Stimulated activated CD4-positive, alpha-beta T cell treated with anti-CD3 and anti-CD28 coated beads, TNF-alpha, amount 100 ng/mL, for 48 hours (primary cell): ENCODE results near the gene ZBTB7C.

Experiments used
- DNase-seq, 3 donors: peaks; one replicate each; pipeline ENCODE4 v3.0.0-alpha.2; 2020; ENCODE audit warnings: low read depth in 3 of 3

The ZBTB7C gene

DNA sequence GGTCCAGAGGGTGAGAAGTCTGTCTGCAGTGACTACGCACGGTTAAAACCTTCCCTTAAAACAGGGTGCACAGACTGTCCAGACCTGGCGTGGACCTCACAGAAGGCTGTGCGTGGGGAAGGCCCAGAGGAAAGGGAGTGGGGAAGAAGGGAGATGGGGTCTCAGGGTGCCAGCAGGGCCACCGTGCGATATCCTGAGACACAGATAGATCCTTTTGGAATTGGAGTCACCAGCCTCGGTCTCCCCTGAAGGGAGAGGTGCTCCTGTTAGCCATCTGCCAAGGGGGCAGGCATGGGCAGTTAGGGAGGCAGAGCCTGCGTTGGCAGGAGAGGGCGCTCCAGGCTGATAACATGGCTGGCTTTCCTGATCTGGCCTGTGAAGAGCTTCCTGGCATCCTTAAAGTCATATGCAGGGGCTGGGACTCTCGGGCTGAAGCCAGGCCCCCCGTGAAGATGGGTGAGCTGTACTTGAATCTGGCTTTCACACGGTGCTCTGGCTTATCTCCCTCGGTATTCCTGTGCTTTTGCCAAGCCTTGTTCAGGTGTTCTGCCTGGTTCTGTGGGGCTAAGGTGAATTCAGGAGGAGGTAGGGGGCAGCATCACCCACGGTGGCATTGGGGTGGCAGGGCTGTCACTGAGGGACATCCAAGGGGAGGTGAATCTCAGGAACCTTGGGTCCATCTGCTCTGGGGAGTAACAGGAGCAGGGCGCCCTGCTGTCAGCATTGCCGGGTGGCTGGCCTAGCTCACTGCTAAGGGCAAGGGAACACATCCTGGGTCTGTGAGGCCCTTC lies 371.5 kb downstream of the ZBTB7C start:
- DNase-seq = no peak

DNA sequence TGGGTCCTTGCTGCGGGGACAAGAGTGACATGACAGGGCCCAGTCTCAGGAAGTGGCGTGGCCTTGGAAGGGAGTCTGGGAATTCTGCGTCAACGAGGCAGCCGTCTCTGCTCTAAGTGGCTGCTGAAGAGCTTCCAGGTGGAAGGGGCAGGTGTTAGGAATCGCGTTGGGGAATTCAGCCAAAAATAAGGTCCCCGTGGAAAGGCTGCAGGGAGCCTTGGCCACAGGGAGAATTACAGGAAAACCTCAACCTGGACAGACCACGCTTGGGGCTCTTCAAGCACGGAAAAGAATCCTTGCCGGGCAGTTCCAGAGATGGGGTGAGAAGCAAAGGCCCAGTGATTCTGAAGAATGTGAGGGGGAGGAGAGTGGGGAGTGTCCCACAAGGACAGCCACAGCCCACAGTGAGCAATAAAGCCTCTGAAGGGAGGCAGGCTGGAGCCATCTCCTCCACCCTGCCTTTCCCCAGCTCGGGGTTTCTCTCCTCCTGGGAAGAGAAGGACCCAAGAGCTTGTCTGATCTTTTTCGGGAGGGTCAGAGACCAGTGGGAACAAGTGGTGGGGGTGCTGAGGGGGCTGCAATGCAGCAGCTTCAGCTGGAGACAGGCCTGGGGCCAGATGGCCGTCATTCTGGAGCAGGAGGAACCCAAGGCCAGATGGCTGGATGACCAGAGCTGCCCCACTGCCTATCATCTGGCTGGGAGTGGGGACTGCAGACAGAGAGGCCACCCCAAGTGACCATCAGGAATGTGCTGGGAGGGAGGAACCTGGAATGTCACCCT lies 372.4 kb downstream of the ZBTB7C start:
- DNase-seq = no peak

DNA sequence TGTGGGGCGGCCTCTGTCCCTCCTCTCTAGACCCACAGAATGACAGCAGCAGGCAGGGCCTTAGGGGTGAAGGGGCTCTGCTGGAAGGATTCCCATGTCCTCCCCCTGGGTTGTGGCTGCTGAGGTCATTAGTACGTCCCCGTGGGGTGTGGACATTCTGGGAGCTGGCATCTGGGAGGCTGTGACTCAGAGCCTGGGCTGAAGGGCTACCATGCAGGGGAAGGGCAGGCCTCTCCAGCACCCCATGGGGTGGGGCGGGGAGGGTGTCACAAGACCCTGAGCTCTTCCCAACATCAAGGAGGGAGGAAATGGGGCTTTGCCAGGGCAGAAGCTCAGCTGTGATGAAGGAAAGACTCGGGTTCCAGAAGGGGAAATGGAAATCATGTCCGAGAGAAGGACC lies 373.0 kb downstream of the ZBTB7C start:
- DNase-seq = no peak

GRCh38 chr18:48035556-48035860 lies 373.7 kb downstream of the ZBTB7C start:
- no peak for DNase-seq

DNA sequence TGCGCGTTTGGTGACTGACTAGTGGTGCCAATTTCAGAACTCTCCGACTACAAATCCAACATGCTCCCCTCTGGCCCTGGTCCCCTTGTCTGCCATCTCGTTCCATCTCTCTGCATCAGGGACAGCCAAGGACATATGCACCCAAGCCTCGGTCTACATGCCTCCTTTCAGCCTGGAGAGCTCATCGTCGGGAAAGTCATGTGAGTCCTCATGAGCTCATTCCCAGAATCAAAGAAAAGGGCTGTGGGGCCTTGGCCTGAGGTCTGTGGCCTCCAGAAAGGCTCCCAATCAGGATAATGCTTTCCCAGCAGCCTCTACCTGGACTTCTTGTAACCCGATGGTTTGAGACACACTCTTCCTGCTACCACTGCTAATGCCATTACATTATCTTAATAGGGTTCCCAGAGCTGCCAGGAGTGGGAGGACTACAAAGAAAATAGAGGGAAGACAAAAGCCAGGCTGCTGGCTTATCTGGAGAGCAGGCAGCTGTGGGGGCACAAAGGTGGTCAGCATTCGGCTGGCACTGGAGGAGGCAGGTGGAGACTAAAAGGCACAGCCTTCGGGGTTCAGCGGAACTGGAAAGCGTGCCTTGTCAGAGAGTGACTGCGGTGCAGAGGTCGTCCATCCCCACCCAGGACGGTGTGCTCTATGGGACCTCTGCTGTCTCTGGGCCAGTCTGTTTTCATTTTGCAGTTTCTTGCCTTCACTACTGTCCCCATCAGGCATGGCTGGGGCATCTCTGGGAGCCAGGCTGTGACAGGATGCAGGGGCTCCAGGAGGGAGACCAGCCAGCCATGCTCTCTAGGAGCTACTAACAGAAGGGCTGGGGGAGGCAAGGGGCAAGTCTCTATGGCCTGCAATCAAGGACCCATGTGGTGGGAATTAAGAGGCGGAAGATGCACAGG lies 374.3 kb downstream of the ZBTB7C start:
- DNase-seq = no peak

DNA sequence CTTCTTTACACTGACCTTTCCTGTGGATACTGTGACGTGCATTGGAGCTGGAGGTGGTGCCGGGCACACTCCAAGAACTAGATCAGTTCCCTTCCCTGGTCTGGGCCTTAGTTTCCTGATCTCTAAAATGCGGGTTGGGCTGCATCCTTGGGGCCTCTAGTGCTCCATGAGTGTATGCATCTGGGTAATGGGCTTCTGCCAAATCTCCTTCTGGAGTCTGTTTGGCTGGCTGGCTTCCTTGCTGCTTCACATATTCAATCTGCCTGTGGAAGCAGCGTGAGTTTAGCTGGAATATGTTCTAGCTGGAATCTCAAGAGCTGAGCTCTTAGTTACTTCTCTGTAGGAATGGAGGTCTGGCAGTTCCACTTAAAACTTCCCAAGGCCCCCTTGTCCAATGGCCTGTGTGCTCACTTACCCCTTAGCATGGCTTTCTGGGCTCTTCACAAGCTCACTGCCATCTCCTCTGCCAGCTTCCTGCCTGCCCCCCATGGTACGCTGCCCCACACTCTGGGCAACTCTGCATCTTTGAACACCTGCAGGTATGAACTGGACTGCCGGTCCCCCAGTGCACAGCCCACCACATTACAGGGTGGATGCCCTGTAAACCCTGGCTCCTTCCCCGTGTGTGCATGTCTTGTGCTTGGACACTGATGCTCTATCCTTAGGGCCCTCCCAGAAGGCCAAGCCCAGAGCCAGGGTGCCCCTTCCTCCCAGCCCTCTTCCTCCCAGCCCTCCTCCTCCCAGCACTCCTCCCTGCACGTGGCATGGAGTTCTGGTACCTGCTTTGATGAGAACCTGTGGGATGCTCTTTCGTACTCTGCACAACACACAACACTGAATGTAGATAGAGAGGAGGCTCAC lies 375.2 kb downstream of the ZBTB7C start:
- DNase-seq = no peak

DNA sequence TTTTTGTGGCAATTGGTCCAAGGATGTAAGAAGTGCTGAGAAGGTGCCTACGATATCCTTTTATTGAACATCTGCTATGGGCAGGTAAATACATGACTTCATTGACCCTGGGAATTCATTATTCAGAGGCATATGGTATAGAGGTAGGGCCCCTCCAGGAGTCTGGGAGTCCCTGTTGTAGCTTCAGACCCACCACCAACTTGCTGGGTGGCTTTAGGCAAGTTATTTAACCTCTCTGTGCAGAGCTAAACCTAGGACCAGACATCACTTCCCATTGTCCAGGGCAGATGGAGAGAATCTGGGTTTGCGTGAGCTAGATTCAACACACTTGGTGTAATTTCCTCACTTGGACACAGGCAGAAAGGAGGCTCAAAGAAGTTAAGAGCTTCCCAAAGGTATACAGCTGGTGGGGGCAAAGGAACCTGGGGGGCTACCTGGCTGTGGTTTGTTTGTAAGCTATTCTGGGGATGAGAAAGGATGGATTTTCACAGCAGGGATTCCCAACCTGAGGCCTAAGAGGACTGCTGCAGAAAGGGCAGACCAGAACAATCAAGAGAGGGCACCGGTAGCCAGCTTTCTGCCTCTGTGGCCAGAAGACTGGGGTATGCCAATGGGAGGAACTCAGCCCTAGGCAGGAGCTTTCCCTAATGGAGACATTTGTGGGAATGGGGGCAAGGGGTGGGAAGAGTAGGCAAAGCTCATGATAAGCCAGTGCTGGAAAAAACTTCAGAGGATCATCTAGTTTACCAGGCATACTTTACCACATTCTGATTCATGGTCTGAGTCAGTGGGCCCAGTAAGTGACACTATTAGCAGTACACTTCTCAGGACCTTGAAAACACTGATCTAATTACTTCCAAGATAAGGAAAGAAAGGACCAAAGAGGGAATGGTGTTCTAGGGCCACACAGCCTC lies 376.1 kb downstream of the ZBTB7C start:
- no peak for DNase-seq

GRCh38 chr18:48031641-48032040 lies 377.5 kb downstream of the ZBTB7C start:
- DNase-seq = no peak

DNA sequence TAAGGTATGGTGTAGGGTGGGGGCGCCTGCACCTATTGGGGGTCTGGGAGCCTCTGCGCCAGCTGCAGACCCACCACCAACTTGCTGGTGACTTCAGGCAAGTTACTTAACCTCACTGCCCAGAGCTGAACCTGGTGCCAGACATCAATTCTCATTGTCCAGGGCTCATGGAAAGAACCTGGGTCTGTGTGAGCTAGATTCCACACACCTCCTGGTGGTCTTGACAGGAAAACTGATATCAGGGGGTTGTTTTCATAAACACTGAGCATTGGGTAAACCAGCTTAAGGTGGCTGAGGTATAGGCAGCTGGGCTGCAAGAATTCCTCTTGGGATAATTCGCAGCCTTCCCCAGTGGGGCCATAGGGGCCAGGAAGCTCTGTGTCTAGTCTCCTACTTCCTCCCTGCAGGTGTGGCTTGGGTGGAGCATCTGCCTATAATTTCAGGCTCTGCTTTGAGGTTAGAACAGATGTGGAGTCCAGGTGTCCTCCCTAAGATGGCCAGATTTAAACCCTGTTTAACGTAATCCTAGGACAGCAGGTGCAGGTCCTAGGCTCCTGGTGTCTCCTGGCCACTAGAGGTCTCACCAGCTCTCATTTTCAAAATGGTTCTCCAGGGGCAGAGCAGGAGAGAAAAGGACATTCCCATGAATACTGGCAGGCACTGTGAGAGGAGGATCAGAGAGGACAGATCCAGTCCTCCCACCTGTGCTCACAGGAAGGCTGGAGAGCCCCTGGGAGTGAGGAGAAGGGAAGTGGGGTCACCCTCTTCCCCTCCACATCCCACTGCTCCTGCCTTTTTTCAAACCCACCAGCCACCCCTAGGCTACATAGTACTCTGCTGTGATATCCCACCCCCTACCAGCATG lies 378.3 kb downstream of the ZBTB7C start:
- peak in 1 of 3 donors; percentile 16 for DNase-seq

- no peak for DNase-seq
These were observed 379.7 kb downstream of the ZBTB7C start for GRCh38 chr18:48029296-48029986.

- DNase-seq = no peak
These were observed 380.5 kb downstream of the ZBTB7C start for GRCh38 chr18:48028696-48029095.

- no peak for DNase-seq
These were observed 381.1 kb downstream of the ZBTB7C start for GRCh38 chr18:48028081-48028480.

DNA sequence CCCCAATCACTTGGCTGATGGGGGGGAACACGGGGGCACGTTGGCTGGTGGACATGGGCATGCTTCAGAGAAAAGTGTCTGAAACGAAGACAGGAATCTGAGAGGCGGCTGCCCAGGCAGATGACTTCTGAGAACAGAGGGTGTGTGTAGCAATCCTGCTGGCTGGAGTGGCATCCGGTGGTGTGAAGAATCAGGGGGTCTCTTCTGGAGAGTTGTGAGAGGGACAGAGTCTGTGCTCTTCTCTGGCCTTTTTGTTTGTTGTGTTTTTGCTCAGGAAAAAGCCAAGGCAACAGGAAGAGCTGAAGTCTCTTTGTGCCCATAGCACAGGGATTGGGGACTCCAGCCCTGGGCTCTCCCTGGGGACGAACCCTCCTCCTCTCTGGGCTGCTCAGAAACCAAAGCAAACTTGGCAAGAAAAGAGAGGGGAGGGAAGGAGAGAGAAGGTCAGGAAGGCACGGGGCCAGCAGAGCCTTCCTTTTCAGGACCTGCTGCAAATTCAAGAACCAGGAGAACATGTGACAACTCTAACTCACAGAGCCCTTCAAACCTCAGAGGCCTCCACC lies 381.7 kb downstream of the ZBTB7C start:
- no peak for DNase-seq

DNA sequence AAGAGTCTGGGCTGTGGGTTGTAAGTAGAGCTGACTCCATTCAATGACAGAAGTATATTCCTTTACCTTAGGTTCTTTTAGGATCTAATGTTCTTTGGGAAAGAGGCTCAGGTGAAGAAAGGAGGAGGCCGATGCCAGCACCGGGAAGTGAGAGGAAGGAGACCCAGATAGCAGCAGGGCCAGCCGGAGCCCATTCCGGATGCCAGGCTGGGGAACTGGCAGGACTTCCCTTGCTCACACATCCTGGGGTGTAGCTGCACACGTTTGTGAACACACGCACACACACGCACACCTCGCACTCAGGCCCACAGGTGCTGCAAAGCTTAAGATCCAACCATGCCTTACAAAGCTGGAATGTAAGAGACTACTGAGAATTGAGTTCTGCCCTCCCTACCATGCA lies 383.0 kb downstream of the ZBTB7C start:
- no peak for DNase-seq

GRCh38 chr18:48024881-48025660 lies 384.1 kb downstream of the ZBTB7C start:
- no peak for DNase-seq

- no peak for DNase-seq
These were observed 385.1 kb downstream of the ZBTB7C start for GRCh38 chr18:48024009-48024512.

- no peak for DNase-seq
These were observed 385.7 kb downstream of the ZBTB7C start for GRCh38 chr18:48023334-48024008.
